ENCODE results near the gene DGKI. TPM values are rescaled to one million over a fixed set of nuclear protein-coding genes. Genes with fewer than 3 reads are reported as not detected.

The DGKI gene
- 1 to 10 TPM; 1.2 to 2.2 (median 1.6) TPM for total RNA-seq (2021; fragmentation: NEBNext Ultra II Directional; extraction: Animal tissue kit (Norgen Biotek cat#: 25700))
- long read RNA-seq, partial matches to known transcripts: 0 of 3 reads
- long read RNA-seq, other reads (novel, unspliced or antisense): 3 of 3 reads

DNA sequence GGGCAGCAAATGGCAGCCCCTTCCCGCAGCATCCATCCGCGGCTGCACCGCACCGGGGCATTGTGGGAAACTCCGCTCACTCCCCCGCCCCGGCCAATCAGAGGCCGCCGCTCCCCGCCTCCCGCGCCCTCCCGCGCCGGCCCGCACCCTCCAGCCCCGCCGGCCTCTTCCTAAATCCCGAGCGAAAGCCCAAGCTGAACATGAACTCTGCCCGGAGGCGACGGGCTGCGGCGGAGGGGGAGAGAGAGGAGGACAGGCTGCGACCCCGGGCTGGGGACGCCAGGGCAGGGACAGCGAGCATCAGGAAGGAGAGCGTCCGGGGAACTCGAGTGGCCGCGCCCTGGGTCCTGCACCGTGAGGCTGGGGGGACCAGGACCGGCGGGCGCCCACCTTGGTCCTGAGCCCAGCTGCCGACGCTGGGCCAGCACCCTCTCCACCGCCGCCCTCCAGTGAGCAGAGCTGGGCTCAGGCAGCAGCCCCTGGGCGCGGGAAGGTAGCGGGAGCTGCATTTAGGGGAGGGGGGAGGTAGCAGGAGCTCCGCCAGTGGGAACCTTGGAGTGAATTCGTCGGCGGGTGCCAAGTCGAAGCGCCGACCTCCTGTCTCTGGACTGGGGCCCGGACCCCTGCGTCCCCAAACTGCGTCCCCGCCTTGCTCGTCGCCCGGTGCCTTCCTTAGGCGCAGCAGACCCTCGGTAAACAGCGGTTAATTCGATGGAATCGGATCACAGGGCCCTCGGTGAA, at the start of gene DGKI:
TSS of gene DGKI (minus strand) at position 148 of the 741 bp plus-strand sequence.
- Mint-ChIP-seq H3K36me3 (ENCODE audit: low read depth) (peaks cover 21% of the 10 kb centered on the region), H3K4me1 (ENCODE audit: low read depth) (peaks cover 32% of the 10 kb centered on the region), H3K4me3 (peak within 1 kb of the TSS; percentile 82), H3K27me3 (ENCODE audit: insufficient read depth) (peaks cover 2% of the 10 kb centered on the region; the same call in 1 of the 2 replicates), H3K9me3 (no peaks in the 10 kb centered on the region), H3K27ac (no peak within 1 kb of the TSS)
- no peak for DNase-seq
- TF ChIP-seq, protein P1, sequence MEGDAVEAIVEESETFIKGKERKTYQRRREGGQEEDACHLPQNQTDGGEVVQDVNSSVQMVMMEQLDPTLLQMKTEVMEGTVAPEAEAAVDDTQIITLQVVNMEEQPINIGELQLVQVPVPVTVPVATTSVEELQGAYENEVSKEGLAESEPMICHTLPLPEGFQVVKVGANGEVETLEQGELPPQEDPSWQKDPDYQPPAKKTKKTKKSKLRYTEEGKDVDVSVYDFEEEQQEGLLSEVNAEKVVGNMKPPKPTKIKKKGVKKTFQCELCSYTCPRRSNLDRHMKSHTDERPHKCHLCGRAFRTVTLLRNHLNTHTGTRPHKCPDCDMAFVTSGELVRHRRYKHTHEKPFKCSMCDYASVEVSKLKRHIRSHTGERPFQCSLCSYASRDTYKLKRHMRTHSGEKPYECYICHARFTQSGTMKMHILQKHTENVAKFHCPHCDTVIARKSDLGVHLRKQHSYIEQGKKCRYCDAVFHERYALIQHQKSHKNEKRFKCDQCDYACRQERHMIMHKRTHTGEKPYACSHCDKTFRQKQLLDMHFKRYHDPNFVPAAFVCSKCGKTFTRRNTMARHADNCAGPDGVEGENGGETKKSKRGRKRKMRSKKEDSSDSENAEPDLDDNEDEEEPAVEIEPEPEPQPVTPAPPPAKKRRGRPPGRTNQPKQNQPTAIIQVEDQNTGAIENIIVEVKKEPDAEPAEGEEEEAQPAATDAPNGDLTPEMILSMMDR (IDR thresholded peaks at IDR 0.05): no peak

DNA sequence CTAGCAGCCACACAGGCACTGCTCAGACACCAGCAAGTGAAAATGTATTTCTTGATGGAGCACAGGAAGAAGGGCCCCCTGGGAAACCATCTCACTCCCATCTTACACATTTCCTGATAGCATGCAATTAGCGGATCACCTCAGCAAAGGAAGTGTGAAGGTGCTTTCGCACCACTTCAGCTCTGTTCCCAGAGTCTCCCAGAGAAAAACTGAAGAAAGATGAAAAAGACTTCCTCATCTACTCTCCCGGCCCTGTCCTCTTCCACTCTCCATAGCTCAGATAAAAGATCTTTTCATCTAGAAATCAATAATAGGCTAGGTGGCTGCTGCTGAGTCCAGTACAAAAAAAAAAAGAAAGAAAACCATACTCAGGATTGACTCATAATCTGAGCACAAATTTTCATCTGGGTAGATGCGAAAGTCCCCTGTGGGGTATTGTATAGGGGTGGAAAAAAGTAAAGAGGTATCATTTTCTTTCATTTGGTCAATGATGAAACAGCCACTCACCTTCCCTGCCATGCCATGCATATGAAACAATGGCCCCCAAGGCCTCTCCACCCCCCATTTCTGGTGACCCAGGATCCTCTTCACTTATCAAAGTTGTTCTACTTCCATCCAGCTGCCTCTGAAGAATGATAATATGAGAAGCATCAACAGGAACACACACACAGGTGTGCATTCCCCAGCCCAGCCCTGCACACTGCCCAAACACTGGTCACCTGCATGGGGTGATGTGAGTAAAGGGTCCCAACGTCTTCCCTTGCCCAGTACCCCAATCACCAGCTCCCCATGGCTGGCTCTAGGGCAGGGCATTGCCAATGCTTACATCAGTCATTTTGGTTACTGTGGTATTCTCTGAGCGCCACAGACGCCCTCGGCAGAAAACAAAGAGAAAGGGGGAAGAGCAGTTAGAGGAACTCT, 48.8 kb upstream of the DGKI start:
- no peaks in the 10 kb centered on the region for H3K9me3 Mint-ChIP-seq
- TF ChIP-seq, protein P1 (IDR thresholded peaks at IDR 0.05): no peak
- peaks cover 26% of the 10 kb centered on the region for H3K4me1 Mint-ChIP-seq (ENCODE audit: low read depth)
- no peak overlapping the region for H3K4me3 Mint-ChIP-seq
- H3K27me3 Mint-ChIP-seq (ENCODE audit: insufficient read depth): peaks cover 1% of the 10 kb centered on the region
- no peak for DNase-seq
- peaks cover 55% of the 10 kb centered on the region for H3K36me3 Mint-ChIP-seq (ENCODE audit: low read depth)
- no peak overlapping the region for H3K27ac Mint-ChIP-seq

DNA sequence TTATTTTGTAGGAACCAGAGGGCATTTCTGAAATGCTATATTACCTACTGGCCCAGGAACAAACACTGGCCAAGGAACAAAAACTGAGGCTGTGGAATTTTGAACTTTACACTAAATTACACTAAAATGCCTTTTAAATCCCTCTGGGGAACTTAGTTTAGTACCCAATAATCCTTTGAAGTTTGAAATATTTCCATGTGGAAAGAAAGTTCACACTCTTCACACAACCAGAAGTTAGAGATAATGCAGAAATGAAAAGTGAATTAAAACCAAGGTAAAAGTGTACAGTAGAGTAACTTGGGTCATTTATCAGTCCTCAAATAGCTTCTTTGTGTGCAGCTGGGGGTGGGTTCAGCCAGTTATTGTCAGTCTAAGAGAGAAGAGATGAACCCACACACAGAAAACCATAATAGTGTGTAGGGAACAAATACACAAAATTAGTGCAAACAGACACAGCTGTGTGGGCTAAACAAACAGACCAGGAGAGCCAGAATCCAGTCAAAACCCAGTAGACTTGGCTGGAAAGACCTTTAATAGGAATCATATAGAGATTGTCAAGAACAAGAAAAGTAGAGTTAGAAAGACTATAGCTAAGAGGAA, 46.5 kb upstream of the DGKI start:
- TF ChIP-seq, protein P1 (IDR thresholded peaks at IDR 0.05): no peak
- Mint-ChIP-seq H3K27ac (no peak overlapping the region), H3K4me1 (ENCODE audit: low read depth) (peaks cover 19% of the 10 kb centered on the region), H3K4me3 (no peak overlapping the region), H3K9me3 (no peaks in the 10 kb centered on the region; the same call in 1 of the 2 replicates), H3K27me3 (ENCODE audit: insufficient read depth) (peaks cover 2% of the 10 kb centered on the region), H3K36me3 (ENCODE audit: low read depth) (peaks cover 71% of the 10 kb centered on the region)
- no peak for DNase-seq

DNA sequence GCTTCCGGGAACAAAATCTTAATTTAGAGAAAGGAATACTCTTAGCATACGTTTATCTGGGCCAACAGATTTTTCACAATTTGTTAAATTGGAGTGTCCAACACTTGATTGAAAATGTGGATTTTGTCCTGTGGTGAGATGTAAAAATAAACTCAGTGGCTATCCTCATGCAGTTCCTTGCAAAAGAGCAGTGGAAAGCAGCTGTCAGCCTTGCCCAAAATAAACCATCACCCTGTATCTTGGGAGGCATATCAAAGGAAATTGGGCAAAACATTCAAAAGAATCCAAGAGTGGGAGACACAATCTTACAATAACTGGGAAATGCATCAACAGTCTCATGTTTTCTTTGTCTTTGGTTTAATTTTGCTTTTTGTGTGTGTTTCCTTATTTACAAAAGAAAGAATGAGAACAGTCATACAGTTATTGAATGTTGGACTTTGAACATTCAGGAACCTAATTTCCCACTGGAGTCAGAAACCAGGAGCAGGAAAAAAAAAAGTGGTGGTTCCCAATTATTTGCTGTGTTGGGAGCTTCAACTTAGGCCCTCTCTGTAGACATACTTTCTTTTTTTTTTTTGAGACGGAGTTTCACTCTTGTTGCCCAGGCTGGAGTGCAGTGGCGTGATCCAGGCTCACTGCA, 44.4 kb upstream of the DGKI start:
- Mint-ChIP-seq H3K4me3 (no peak overlapping the region), H3K36me3 (ENCODE audit: low read depth) (peaks cover 69% of the 10 kb centered on the region), H3K27me3 (ENCODE audit: insufficient read depth) (peaks cover 2% of the 10 kb centered on the region), H3K27ac (peak overlapping the region; percentile 57), H3K4me1 (ENCODE audit: low read depth) (peaks cover 31% of the 10 kb centered on the region), H3K9me3 (no peaks in the 10 kb centered on the region; the same call in 1 of the 2 replicates)
- no peak for DNase-seq
- TF ChIP-seq, protein P1 (IDR thresholded peaks at IDR 0.05): no peak

DNA sequence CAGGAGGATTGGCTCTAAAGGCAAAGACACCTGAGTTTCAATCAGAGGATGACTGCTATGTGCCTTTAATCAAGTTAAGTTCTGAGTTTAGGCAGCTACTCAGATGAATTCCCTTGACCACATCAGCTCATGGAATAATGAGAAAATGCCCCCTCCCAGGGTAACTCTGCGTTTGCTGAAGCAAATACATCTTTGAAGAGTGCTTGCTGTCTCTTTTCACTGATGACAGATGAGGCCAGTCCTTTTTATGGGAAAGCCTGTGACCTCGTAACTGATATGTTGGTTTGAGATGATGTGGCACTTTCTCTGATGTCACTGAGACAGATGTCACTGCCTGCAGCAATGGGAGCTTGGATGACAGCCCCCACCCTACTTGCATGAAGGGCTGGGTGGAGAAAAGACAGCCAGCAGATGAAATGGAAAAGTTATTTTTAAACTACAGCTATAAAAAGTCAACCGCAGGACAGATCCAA, 43.7 kb upstream of the DGKI start:
- Mint-ChIP-seq H3K4me1 (ENCODE audit: low read depth) (peaks cover 35% of the 10 kb centered on the region), H3K27me3 (ENCODE audit: insufficient read depth) (peaks cover 2% of the 10 kb centered on the region), H3K4me3 (no peak overlapping the region), H3K9me3 (no peaks in the 10 kb centered on the region; the same call in 1 of the 2 replicates), H3K27ac (peak overlapping the region; percentile 57), H3K36me3 (ENCODE audit: low read depth) (peaks cover 65% of the 10 kb centered on the region)
- TF ChIP-seq, protein P1 (IDR thresholded peaks at IDR 0.05): no peak
- DNase-seq: no peak

Measured in HFFc6 (cell line).